DND-41 (cell line): ENCODE data around the gene HDAC7.

Experiments used
- EZH2 ChIP-seq: IDR thresholded peaks from 3 replicates; pipeline ENCODE4 v1.6.1; 2012; ENCODE audit warnings: borderline replicate concordance, low read depth, mild to moderate bottlenecking, moderate library complexity, low read length, inconsistent platforms; ENCODE audit not compliant: severe bottlenecking
- TF ChIP-seq, protein P1 (sequence below): IDR thresholded peaks from 2 replicates; pipeline ENCODE4 v1.5.1; 2012; ENCODE audit warnings: borderline replicate concordance, low read length, moderate library complexity, mild to moderate bottlenecking; ENCODE audit not compliant: poor library complexity, severe bottlenecking; ENCODE audit errors: extremely low read depth

GRCh38 chr12:47779943-47780504 lies 39.7 kb downstream of the HDAC7 start:
- TF ChIP-seq, protein P1, sequence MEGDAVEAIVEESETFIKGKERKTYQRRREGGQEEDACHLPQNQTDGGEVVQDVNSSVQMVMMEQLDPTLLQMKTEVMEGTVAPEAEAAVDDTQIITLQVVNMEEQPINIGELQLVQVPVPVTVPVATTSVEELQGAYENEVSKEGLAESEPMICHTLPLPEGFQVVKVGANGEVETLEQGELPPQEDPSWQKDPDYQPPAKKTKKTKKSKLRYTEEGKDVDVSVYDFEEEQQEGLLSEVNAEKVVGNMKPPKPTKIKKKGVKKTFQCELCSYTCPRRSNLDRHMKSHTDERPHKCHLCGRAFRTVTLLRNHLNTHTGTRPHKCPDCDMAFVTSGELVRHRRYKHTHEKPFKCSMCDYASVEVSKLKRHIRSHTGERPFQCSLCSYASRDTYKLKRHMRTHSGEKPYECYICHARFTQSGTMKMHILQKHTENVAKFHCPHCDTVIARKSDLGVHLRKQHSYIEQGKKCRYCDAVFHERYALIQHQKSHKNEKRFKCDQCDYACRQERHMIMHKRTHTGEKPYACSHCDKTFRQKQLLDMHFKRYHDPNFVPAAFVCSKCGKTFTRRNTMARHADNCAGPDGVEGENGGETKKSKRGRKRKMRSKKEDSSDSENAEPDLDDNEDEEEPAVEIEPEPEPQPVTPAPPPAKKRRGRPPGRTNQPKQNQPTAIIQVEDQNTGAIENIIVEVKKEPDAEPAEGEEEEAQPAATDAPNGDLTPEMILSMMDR: no peak
- TF ChIP-seq EZH2: no peak
